Measurements from ENCODE around the gene ARID5B.

DNA sequence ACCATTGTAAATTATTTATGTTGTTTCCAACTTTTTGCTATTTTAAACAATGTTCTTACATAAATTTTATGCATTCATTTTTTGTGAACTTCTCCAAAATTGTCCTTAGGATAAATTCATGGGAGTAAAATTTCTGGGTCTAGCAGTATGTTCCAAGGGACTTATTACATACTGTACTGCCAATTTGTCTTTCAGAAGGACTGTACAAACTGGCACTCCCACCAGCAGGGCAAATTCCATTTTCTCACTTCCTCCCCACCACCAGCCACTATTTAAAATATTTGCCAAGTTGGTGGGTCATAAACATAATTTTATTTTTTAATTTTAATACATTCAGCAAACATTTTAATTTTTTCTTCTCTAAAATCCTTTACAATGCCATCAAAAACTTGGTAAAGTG, 13.7 kb upstream of the ARID5B start:
- TF ChIP-seq, protein P1, sequence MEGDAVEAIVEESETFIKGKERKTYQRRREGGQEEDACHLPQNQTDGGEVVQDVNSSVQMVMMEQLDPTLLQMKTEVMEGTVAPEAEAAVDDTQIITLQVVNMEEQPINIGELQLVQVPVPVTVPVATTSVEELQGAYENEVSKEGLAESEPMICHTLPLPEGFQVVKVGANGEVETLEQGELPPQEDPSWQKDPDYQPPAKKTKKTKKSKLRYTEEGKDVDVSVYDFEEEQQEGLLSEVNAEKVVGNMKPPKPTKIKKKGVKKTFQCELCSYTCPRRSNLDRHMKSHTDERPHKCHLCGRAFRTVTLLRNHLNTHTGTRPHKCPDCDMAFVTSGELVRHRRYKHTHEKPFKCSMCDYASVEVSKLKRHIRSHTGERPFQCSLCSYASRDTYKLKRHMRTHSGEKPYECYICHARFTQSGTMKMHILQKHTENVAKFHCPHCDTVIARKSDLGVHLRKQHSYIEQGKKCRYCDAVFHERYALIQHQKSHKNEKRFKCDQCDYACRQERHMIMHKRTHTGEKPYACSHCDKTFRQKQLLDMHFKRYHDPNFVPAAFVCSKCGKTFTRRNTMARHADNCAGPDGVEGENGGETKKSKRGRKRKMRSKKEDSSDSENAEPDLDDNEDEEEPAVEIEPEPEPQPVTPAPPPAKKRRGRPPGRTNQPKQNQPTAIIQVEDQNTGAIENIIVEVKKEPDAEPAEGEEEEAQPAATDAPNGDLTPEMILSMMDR (IDR thresholded peaks at IDR 0.05) = no peak
- TF ChIP-seq POLR2AphosphoS5 (IDR thresholded peaks at IDR 0.05) = no peak
- no peak for TF ChIP-seq POLR2A (IDR thresholded peaks at IDR 0.05)
- no peak for TF ChIP-seq EP300 (IDR thresholded peaks at IDR 0.05; ENCODE audit: low read depth)

All from transverse colon (tissue), 4 donors.